Calu3 (cell line): ENCODE results near the gene GLRA3. TPM values are rescaled to one million over a fixed set of nuclear protein-coding genes. Genes with fewer than 3 reads are reported as not detected.
A peak's percentile ranks its signal among the peaks of the same experiment; 100 is the strongest.

Source experiments
- BruUV-seq: library from RNA; stranded (reverse); fragments of 400-500 nt; replicated peaks from 2 replicates; lab custom pipeline; 2021; lab: Mats Ljungman, UMichigan
- CTCF ChIA-PET: fragments of 300-600 bp; sonication (Branson Sonifier 250); formaldehyde crosslinking; loops from one replicate; lab custom pipeline; 2022; ENCODE audit warnings: antibody characterized with exemption; lab: Charles Lee
- DNase-seq: peaks from one replicate; pipeline ENCODE4 v3.0.0; 2022
- H3K27ac Mint-ChIP-seq: one replicate; pipeline ENCODE4 v1.8.0; 2022; ENCODE audit warnings: mixed read lengths; ENCODE audit not compliant: unreplicated experiment
- H3K27me3 Mint-ChIP-seq: one replicate; pipeline ENCODE4 v1.8.0; 2022; ENCODE audit warnings: mixed read lengths; ENCODE audit not compliant: unreplicated experiment
- H3K36me3 Mint-ChIP-seq: one replicate; pipeline ENCODE4 v1.8.0; 2022; ENCODE audit warnings: mild to moderate bottlenecking, moderate library complexity, mixed read lengths; ENCODE audit not compliant: insufficient read depth, unreplicated experiment
- H3K4me1 Mint-ChIP-seq: one replicate; pipeline ENCODE4 v1.8.0; 2022; ENCODE audit warnings: mild to moderate bottlenecking, low read depth, mixed read lengths; ENCODE audit not compliant: unreplicated experiment
- H3K4me3 Mint-ChIP-seq: one replicate; pipeline ENCODE4 v1.8.0; 2022; ENCODE audit warnings: mild to moderate bottlenecking, low read depth, moderate library complexity, mixed read lengths; ENCODE audit not compliant: unreplicated experiment
- H3K9me3 Mint-ChIP-seq: one replicate; pipeline ENCODE4 v1.8.0; 2022; ENCODE audit warnings: low read depth, mixed read lengths; ENCODE audit not compliant: unreplicated experiment
- intact Hi-C: fragments of 100-400 bp; cut with micrococcal nuclease; formaldehyde crosslinking; loops from one replicate; pipeline ENCODE4 v1.10.0; 2022; ENCODE audit not compliant: unreplicated experiment
- total RNA-seq: library from RNA; stranded (reverse); gene quantifications from 2 replicates; pipeline ENCODE4 v1.2.3, GENCODE V29; 2022
- TF ChIP-seq, protein P1 (sequence below): fragments of 200-600 bp; IDR thresholded peaks from one replicate; pipeline ENCODE4 v1.8.0; 2022; ENCODE audit warnings: antibody characterized with exemption; ENCODE audit not compliant: unreplicated experiment

GLRA3 gene
- total RNA-seq, 1 experiment from 2014 or later = 0.07 TPM

DNA sequence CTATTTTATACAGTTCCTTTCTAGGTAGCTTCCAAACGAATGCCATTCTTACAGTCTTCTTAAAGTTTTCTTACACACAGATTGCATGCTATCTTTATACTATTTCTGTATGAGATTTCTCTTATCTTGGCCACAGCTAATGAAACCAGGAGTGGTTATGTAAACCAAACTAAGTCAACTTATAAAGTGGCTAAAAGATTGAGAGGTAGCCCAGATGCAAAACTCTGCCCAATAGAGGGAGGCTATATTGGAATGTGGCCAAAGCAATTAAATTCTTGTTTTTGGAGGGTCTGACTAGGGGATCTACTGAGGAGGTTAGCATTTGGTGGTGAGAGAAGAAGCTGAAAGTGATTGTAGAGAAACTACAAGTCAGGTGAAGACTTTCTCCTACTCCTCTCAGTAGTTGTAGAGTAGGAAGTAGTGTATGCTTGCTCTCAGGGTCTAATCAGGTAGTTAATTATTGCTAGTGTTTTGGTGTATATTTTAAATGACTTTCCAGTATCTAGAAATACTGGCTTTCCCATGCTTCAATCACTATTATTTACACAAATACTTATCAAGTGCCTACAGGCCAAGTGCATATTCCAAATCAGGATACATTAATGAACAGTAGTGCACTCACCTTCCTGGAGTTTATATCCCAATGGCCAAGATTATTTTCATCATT lies 202.6 kb downstream of the GLRA3 start:
- Mint-ChIP-seq H3K9me3 (no peaks in the 10 kb centered on the region), H3K4me3 (no peak overlapping the region), H3K36me3 (no peaks in the 10 kb centered on the region), H3K27me3 (no peaks in the 10 kb centered on the region), H3K4me1 (peaks cover 14% of the 10 kb centered on the region), H3K27ac (peak overlapping the region; percentile 59)
- no TSS peak for BruUV-seq
- intact Hi-C loops = no loop called here
- no peak for DNase-seq
- TF ChIP-seq, protein P1, sequence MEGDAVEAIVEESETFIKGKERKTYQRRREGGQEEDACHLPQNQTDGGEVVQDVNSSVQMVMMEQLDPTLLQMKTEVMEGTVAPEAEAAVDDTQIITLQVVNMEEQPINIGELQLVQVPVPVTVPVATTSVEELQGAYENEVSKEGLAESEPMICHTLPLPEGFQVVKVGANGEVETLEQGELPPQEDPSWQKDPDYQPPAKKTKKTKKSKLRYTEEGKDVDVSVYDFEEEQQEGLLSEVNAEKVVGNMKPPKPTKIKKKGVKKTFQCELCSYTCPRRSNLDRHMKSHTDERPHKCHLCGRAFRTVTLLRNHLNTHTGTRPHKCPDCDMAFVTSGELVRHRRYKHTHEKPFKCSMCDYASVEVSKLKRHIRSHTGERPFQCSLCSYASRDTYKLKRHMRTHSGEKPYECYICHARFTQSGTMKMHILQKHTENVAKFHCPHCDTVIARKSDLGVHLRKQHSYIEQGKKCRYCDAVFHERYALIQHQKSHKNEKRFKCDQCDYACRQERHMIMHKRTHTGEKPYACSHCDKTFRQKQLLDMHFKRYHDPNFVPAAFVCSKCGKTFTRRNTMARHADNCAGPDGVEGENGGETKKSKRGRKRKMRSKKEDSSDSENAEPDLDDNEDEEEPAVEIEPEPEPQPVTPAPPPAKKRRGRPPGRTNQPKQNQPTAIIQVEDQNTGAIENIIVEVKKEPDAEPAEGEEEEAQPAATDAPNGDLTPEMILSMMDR = no peak
- CTCF ChIA-PET = interaction anchor here (0.6 kb wide), 1 partner anchor 261 kb away, joined by 4 read pairs; no protein-coding TSS in a partner anchor

- BruUV-seq = no TSS peak
- TF ChIP-seq, protein P1 = no peak
- intact Hi-C loops = no loop called here
- CTCF ChIA-PET = no interaction called here
- no peak overlapping the region for H3K4me3 Mint-ChIP-seq
- no peaks in the 10 kb centered on the region for H3K36me3 Mint-ChIP-seq
- no peaks in the 10 kb centered on the region for H3K27me3 Mint-ChIP-seq
- no peak for DNase-seq
- H3K9me3 Mint-ChIP-seq = no peaks in the 10 kb centered on the region
- no peak overlapping the region for H3K27ac Mint-ChIP-seq
- H3K4me1 Mint-ChIP-seq = no peaks in the 10 kb centered on the region
Observed at GRCh38 chr4:174616661-174617060, 212.4 kb downstream of the GLRA3 start.

GRCh38 chr4:174613979-174614378 lies 215.1 kb downstream of the GLRA3 start:
- H3K27me3 Mint-ChIP-seq = no peaks in the 10 kb centered on the region
- no peak for DNase-seq
- TF ChIP-seq, protein P1 = no peak
- BruUV-seq = no TSS peak
- no peaks in the 10 kb centered on the region for H3K9me3 Mint-ChIP-seq
- no peaks in the 10 kb centered on the region for H3K36me3 Mint-ChIP-seq
- no peak overlapping the region for H3K4me3 Mint-ChIP-seq
- H3K27ac Mint-ChIP-seq = no peak overlapping the region
- H3K4me1 Mint-ChIP-seq = no peaks in the 10 kb centered on the region
- CTCF ChIA-PET = no interaction called here
- intact Hi-C loops = no loop called here

- CTCF ChIA-PET = no interaction called here
- no peak for DNase-seq
- no peaks in the 10 kb centered on the region for H3K27me3 Mint-ChIP-seq
- H3K4me1 Mint-ChIP-seq = no peaks in the 10 kb centered on the region
- TF ChIP-seq, protein P1 = no peak
- no peaks in the 10 kb centered on the region for H3K36me3 Mint-ChIP-seq
- H3K9me3 Mint-ChIP-seq = no peaks in the 10 kb centered on the region
- H3K4me3 Mint-ChIP-seq = no peak overlapping the region
- intact Hi-C loops = no loop called here
- no TSS peak for BruUV-seq
- no peak overlapping the region for H3K27ac Mint-ChIP-seq
Observed at GRCh38 chr4:174611792-174612191, 217.3 kb downstream of the GLRA3 start.
